H9 (cell line): ENCODE results near the gene HDDC2. TPM values are rescaled to one million over a fixed set of nuclear protein-coding genes. Genes with fewer than 3 reads are reported as not detected.

Experiments used
- DNase-seq: peaks from one replicate; pipeline ENCODE4 v3.0.0-alpha.2; 2017
- H2AFZ ChIP-seq: one replicate; pipeline ENCODE4 v1.6.1; 2013; ENCODE audit warnings: mild to moderate bottlenecking, low read length, control low read depth, moderate library complexity
- H2AK5ac ChIP-seq: 2 replicates; pipeline ENCODE4 v1.6.1; 2013; ENCODE audit warnings: low read length, control low read depth, mixed read lengths; ENCODE audit not compliant: insufficient read length
- H2BK120ac ChIP-seq: one replicate; pipeline ENCODE4 v1.6.1; 2013; ENCODE audit warnings: low read depth, mild to moderate bottlenecking, low read length, control low read depth, inconsistent platforms; ENCODE audit not compliant: poor library complexity, severe bottlenecking
- H2BK12ac ChIP-seq: 2 replicates; pipeline ENCODE4 v1.6.1; 2013; ENCODE audit warnings: low read length, control low read depth, mixed read lengths, low read depth; ENCODE audit not compliant: insufficient read length
- H2BK15ac ChIP-seq: 2 replicates; pipeline ENCODE4 v1.6.1; 2013; ENCODE audit warnings: low read depth, low read length, control low read depth
- H2BK20ac ChIP-seq: one replicate; pipeline ENCODE4 v1.6.1; 2013; ENCODE audit warnings: low read depth, mild to moderate bottlenecking, low read length, control low read depth, inconsistent platforms; ENCODE audit not compliant: poor library complexity, severe bottlenecking
- H2BK5ac ChIP-seq: 2 replicates; pipeline ENCODE4 v1.6.1; 2013; ENCODE audit warnings: low read length, control low read depth, mixed read lengths; ENCODE audit not compliant: insufficient read length
- H3K14ac ChIP-seq: 2 replicates; pipeline ENCODE4 v1.6.1; 2013; ENCODE audit warnings: low read length, control low read depth; ENCODE audit not compliant: insufficient read depth
- H3K18ac ChIP-seq: 2 replicates; pipeline ENCODE4 v1.6.1; 2013; ENCODE audit warnings: low read depth, mild to moderate bottlenecking, mixed read lengths, low read length, control low read depth; ENCODE audit not compliant: insufficient read length
- H3K23ac ChIP-seq: 2 replicates; pipeline ENCODE4 v1.6.1; 2013; ENCODE audit warnings: low read length, control low read depth, mixed read lengths, low read depth; ENCODE audit not compliant: insufficient read length
- H3K23me2 ChIP-seq: 2 replicates; pipeline ENCODE4 v1.6.1; 2013; ENCODE audit warnings: low read depth, mild to moderate bottlenecking, mixed read lengths, low read length, control low read depth; ENCODE audit not compliant: insufficient read length, poor library complexity, severe bottlenecking
- H3K27ac ChIP-seq: 2 replicates; pipeline ENCODE4 v1.5.1; 2013; ENCODE audit warnings: low read length, control low read depth, mixed read lengths, low read depth; ENCODE audit not compliant: insufficient read length
- H3K27me3 ChIP-seq: 2 replicates; pipeline ENCODE4 v1.6.1; 2013; ENCODE audit warnings: low read length, control low read depth, inconsistent platforms; ENCODE audit not compliant: insufficient read depth
- H3K4ac ChIP-seq: 2 replicates; pipeline ENCODE4 v1.6.1; 2013; ENCODE audit warnings: low read depth, mild to moderate bottlenecking, control low read depth, inconsistent platforms, low read length, moderate library complexity
- H3K4me1 ChIP-seq: 2 replicates; pipeline ENCODE4 v1.6.1; 2013; ENCODE audit warnings: low read length, control low read depth, inconsistent platforms; ENCODE audit not compliant: insufficient read depth
- H3K4me2 ChIP-seq: 2 replicates; pipeline ENCODE4 v1.6.1; 2013; ENCODE audit warnings: low read length, control low read depth, mixed read lengths; ENCODE audit not compliant: insufficient read length, insufficient read depth
- H3K56ac ChIP-seq: 2 replicates; pipeline ENCODE4 v1.6.1; 2013; ENCODE audit warnings: low read depth, mild to moderate bottlenecking, mixed read lengths, low read length, control low read depth; ENCODE audit not compliant: insufficient read length
- H3K79me1 ChIP-seq: 2 replicates; pipeline ENCODE4 v1.6.1; 2013; ENCODE audit warnings: low read depth, mild to moderate bottlenecking, moderate library complexity, low read length, control low read depth, inconsistent platforms; ENCODE audit not compliant: insufficient read depth, poor library complexity, severe bottlenecking
- H3K79me2 ChIP-seq: 2 replicates; pipeline ENCODE4 v1.6.1; 2013; ENCODE audit warnings: low read length, control low read depth, inconsistent platforms; ENCODE audit not compliant: insufficient read depth
- H3K9ac ChIP-seq: 2 replicates; pipeline ENCODE4 v1.6.1; 2013; ENCODE audit warnings: low read length, control low read depth, mixed read lengths; ENCODE audit not compliant: insufficient read length; ENCODE audit errors: extremely low read depth
- H3K9me3 ChIP-seq: one replicate; pipeline ENCODE4 v1.6.1; 2013; ENCODE audit warnings: low read depth, low read length, inconsistent platforms; ENCODE audit not compliant: control insufficient read depth
- H3T11ph ChIP-seq: one replicate; pipeline ENCODE4 v1.6.1; 2013; ENCODE audit warnings: mild to moderate bottlenecking, low read length, control low read depth, inconsistent platforms
- H4K20me1 ChIP-seq: one replicate; pipeline ENCODE4 v1.6.1; 2013; ENCODE audit not compliant: control insufficient read depth, insufficient read length, insufficient read depth
- H4K5ac ChIP-seq: 2 replicates; pipeline ENCODE4 v1.6.1; 2013; ENCODE audit warnings: low read depth, mild to moderate bottlenecking, mixed read lengths, low read length, control low read depth; ENCODE audit not compliant: insufficient read length
- H4K8ac ChIP-seq: replicated peaks from 2 replicates; pipeline ENCODE4 v1.6.1; 2013; ENCODE audit warnings: low read length, control low read depth, mixed read lengths, low read depth; ENCODE audit not compliant: insufficient read length
- H4K91ac ChIP-seq: 2 replicates; pipeline ENCODE4 v1.6.1; 2013; ENCODE audit warnings: low read depth, mild to moderate bottlenecking, moderate library complexity, mixed read lengths, low read length, control low read depth; ENCODE audit not compliant: insufficient read length
- H3K27ac Mint-ChIP-seq, 3 experiments: 2 replicates in 2 of 3; 3 replicates in 1 of 3; pipeline ENCODE4 v1.8.0; 2020 to 2021; ENCODE audit warnings: mixed read lengths in 3 of 3, mild to moderate bottlenecking in 1 of 3, moderate library complexity in 1 of 3
- H3K27me3 Mint-ChIP-seq: 2 replicates; pipeline ENCODE4 v1.8.0; 2021; ENCODE audit warnings: low read depth, mild to moderate bottlenecking, moderate library complexity, mixed read lengths
- H3K36me3 Mint-ChIP-seq, 3 experiments: 2 replicates in 2 of 3; 3 replicates in 1 of 3; pipeline ENCODE4 v1.8.0; 2020 to 2021; ENCODE audit warnings: low read depth in 3 of 3, mixed read lengths in 3 of 3; ENCODE audit not compliant: insufficient read depth in 1 of 3
- H3K4me1 Mint-ChIP-seq, 2 experiments: 2 replicates each; pipeline ENCODE4 v1.8.0; 2020; ENCODE audit warnings: mixed read lengths in 2 of 2
- H3K4me3 Mint-ChIP-seq, 2 experiments: 2 replicates in 1 of 2; 3 replicates in 1 of 2; pipeline ENCODE4 v1.8.0; 2020 to 2021; ENCODE audit warnings: mild to moderate bottlenecking in 2 of 2, mixed read lengths in 2 of 2, moderate library complexity in 1 of 2
- H3K9me3 Mint-ChIP-seq, 2 experiments: 2 replicates in 1 of 2; 3 replicates in 1 of 2; pipeline ENCODE4 v1.8.0; 2020; ENCODE audit warnings: mild to moderate bottlenecking in 2 of 2, mixed read lengths in 2 of 2, moderate library complexity in 1 of 2
- CTCF ChIP-seq: fragments of 200-600 bp; sonication (generic); conservative IDR thresholded peaks from 3 replicates; pipeline ENCODE4 v1.8.0; 2021; ENCODE audit warnings: antibody characterized with exemption, mild to moderate bottlenecking
- WGBS: extraction: QIAGEN DNeasy Blood & Tissue Kit; methylation state at CpG from one replicate; pipeline ENCODE4 v1.1.7; 2013; ENCODE audit warnings: missing lambda C conversion rate, low lambda C conversion rate, mixed read lengths; ENCODE audit not compliant: insufficient read length; ENCODE audit errors: extremely low coverage; 5-methylcytosine and 5-hydroxymethylcytosine counted together
- total RNA-seq: library from RNA; stranded (reverse); gene quantifications from 2 replicates; pipeline ENCODE4 v1.2.1, GENCODE V29; 2021

HDDC2 gene
- total RNA-seq, 1 experiment from 2014 or later: 77.8 TPM

DNA sequence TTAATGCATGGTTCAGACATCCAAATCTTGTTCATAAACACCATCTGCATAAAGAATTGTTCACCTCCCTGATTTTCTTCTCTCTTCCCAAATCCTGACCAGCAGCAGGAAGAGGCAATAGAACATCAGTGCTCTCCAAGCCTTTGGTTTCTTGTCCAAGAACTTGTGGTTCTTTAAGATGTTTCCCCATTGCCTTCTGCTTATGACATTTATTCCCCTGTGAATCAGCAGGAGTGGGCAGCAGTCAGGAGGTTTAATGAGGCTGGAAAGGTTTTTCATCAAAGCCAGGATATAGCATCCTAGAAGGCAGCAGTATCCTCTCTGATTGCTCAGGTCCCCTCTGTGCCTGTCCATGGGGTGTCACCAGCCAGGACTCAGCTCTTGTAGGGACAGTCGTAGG lies 5.3 kb downstream of the HDDC2 start:
- Mint-ChIP-seq H3K4me1 (peaks cover 16% of the 10 kb centered on the region in 2 experiments), H3K27ac (no peak overlapping the region), H3K9me3 (no peaks in the 10 kb centered on the region), H3K27me3 (no peaks in the 10 kb centered on the region), H3K36me3 (peaks cover 40 to 69% (median 66%) of the 10 kb centered on the region in 3 experiments), H3K4me3 (no peak overlapping the region)
- no peaks in the 10 kb centered on the region for H3K4me1 ChIP-seq
- H3K56ac ChIP-seq: no peak overlapping the region
- peaks cover 7% of the 10 kb centered on the region for H3K23me2 ChIP-seq
- TF ChIP-seq CTCF: no peak
- no peak overlapping the region for H2BK120ac ChIP-seq
- no peaks in the 10 kb centered on the region for H3K9me3 ChIP-seq
- no peak overlapping the region for H2BK12ac ChIP-seq
- no peak overlapping the region for H2AFZ ChIP-seq
- no peak overlapping the region for H3K27ac ChIP-seq
- H3K79me2 ChIP-seq: no peaks in the 10 kb centered on the region
- no peak overlapping the region for H2BK20ac ChIP-seq
- no peak overlapping the region for H2BK15ac ChIP-seq
- H4K8ac ChIP-seq: no peak overlapping the region
- H3K79me1 ChIP-seq: no peaks in the 10 kb centered on the region
- no peak overlapping the region for H3K9ac ChIP-seq
- no peak overlapping the region for H3K14ac ChIP-seq
- no peak overlapping the region for H3K18ac ChIP-seq
- no peak overlapping the region for H3K4me2 ChIP-seq
- no peak overlapping the region for H4K5ac ChIP-seq
- no peak for DNase-seq
- H4K20me1 ChIP-seq: no peaks in the 10 kb centered on the region
- no peak overlapping the region for H3T11ph ChIP-seq
- H3K27me3 ChIP-seq: no peaks in the 10 kb centered on the region
- no peak overlapping the region for H4K91ac ChIP-seq
- no peak overlapping the region for H3K4ac ChIP-seq
- WGBS: no CpG with 5 or more reads among the region's 1 CpG
- H3K23ac ChIP-seq: no peak overlapping the region
- H2BK5ac ChIP-seq: no peak overlapping the region
- H2AK5ac ChIP-seq: no peak overlapping the region
